Fibroblast of lung (primary cell): ENCODE measurements around the gene KCTD19. TPM values are rescaled to one million over a fixed set of nuclear protein-coding genes. Genes with fewer than 3 reads are reported as not detected.

ENCODE experiments used
- DNase-seq, 2 donors: peaks; one replicate each; pipeline versions ENCODE4 v3.0.0 to v3.0.0-alpha.2; 2010; ENCODE audit warnings: low read depth in 2 of 2
- H2AFZ ChIP-seq: 2 replicates; pipeline ENCODE4 v1.5.1; 2012; ENCODE audit warnings: low read length, control low read depth, inconsistent platforms
- H3K27ac ChIP-seq: 2 replicates; pipeline ENCODE4 v1.5.1; 2011; ENCODE audit warnings: low read length, control low read depth; ENCODE audit not compliant: insufficient read depth
- H3K27me3 ChIP-seq: 2 replicates; pipeline ENCODE4 v1.5.1; 2011; ENCODE audit warnings: mild to moderate bottlenecking, low read length; ENCODE audit not compliant: control insufficient read depth, insufficient read depth
- H3K36me3 ChIP-seq: 2 replicates; pipeline ENCODE4 v1.5.1; 2011; ENCODE audit warnings: low read length; ENCODE audit not compliant: control insufficient read depth, insufficient read depth
- H3K4me1 ChIP-seq: 2 replicates; pipeline ENCODE4 v1.5.1; 2011; ENCODE audit warnings: low read length; ENCODE audit not compliant: control insufficient read depth, insufficient read depth; ENCODE audit errors: extremely low read depth
- H3K4me2 ChIP-seq: 2 replicates; pipeline ENCODE4 v1.5.1; 2011; ENCODE audit warnings: low read length, control low read depth; ENCODE audit not compliant: insufficient read depth; ENCODE audit errors: extremely low read depth
- H3K4me3 ChIP-seq, 4 experiments: fragments of 200-600 bp in 1 of 4; sonication (generic) in 1 of 4; replicated peaks in 1 of 4; 2 replicates each; pipeline ENCODE4 v1.5.1; 2011 to 2016; ENCODE audit warnings: low read length in 4 of 4, low read depth in 3 of 4, mild to moderate bottlenecking in 3 of 4, control low read depth in 2 of 4, inconsistent platforms in 1 of 4, mixed read lengths in 1 of 4; ENCODE audit not compliant: insufficient read depth in 1 of 4; ENCODE audit errors: control extremely low read depth in 1 of 4
- H3K79me2 ChIP-seq: 2 replicates; pipeline ENCODE4 v1.5.1; 2012; ENCODE audit warnings: mild to moderate bottlenecking, low read length, inconsistent platforms; ENCODE audit not compliant: control insufficient read depth, insufficient read depth
- H3K9ac ChIP-seq: 2 replicates; pipeline ENCODE4 v1.5.1; 2011; ENCODE audit warnings: mild to moderate bottlenecking, low read length, control low read depth; ENCODE audit not compliant: insufficient read depth
- H3K9me3 ChIP-seq: 2 replicates; pipeline ENCODE4 v1.5.1; 2012; ENCODE audit warnings: low read depth, low read length; ENCODE audit not compliant: control insufficient read depth, insufficient read depth
- H4K20me1 ChIP-seq: 2 replicates; pipeline ENCODE4 v1.5.1; 2011; ENCODE audit warnings: low read length; ENCODE audit not compliant: control insufficient read depth, insufficient read depth; ENCODE audit errors: extremely low read depth
- CTCF ChIP-seq, 2 donors: IDR thresholded peaks in 1 of 2; conservative IDR thresholded peaks in 1 of 2; 1 replicate in 1 of 2; 2 replicates in 1 of 2; pipeline ENCODE4 v1.5.1; 2011 to 2012; ENCODE audit warnings: low read length in 2 of 2, control low read depth in 1 of 2, inconsistent platforms in 1 of 2, low read depth in 1 of 2, mild to moderate bottlenecking in 1 of 2
- EZH2 ChIP-seq: IDR thresholded peaks from 2 replicates; pipeline ENCODE4 v1.5.1; 2012; ENCODE audit warnings: low read length, control low read depth, mild to moderate bottlenecking; ENCODE audit errors: missing control alignments
- polyA plus RNA-seq, 2 donors: library from polyadenylated mRNA; depleted of rRNA in 1 of 2; stranded (reverse) in 1 of 2; unstranded in 1 of 2; fragments of >200 nt; gene quantifications; 2 replicates each; pipeline ENCODE4 v1.2.1, GENCODE V29; 2011 to 2012; ENCODE audit warnings: missing spikeins in 1 of 2
- total RNA-seq: library from RNA; depleted of rRNA; stranded (reverse); fragments of >200 nt; gene quantifications from 2 replicates; pipeline ENCODE4 v1.2.1, GENCODE V29; 2014

KCTD19 gene
- total and polyA plus RNA-seq, 2 donors (not counting 1 experiment from before 2014, with no cell fraction given), result 0.17 TPM; not detected in 1

- Histone ChIP-seq H3K27me3 (no peaks in the 10 kb centered on the region), H3K4me3 (no peak overlapping the region), H2AFZ (no peak overlapping the region), H3K79me2 (no peaks in the 10 kb centered on the region), H3K9me3 (no peaks in the 10 kb centered on the region), H3K9ac (no peak overlapping the region), H3K36me3 (no peaks in the 10 kb centered on the region), H3K27ac (no peak overlapping the region), H3K4me1 (no peaks in the 10 kb centered on the region), H4K20me1 (no peaks in the 10 kb centered on the region), H3K4me2 (no peak overlapping the region)
- DNase-seq, result peak; percentile 28 to 48
- TF ChIP-seq CTCF (conservative IDR thresholded peaks at IDR 0.05 in 1 of 2, IDR thresholded peaks at IDR 0.05 in 1 of 2; ENCODE audit: low read depth in 1 of 2, low read length in 2 of 2) (peak; percentile 26 to 50), EZH2 (no peak)
Observed at GRCh38 chr16:67349172-67349571, 22.6 kb upstream of the KCTD19 start.

- H4K20me1 ChIP-seq, result no peaks in the 10 kb centered on the region
- no peak overlapping the region for H3K4me2 ChIP-seq
- H3K9ac ChIP-seq, result no peak overlapping the region
- DNase-seq, result no peak
- no peak overlapping the region for H3K27ac ChIP-seq
- H3K27me3 ChIP-seq, result no peaks in the 10 kb centered on the region
- H3K79me2 ChIP-seq, result no peaks in the 10 kb centered on the region
- H3K4me3 ChIP-seq, result no peak overlapping the region
- H3K4me1 ChIP-seq, result no peaks in the 10 kb centered on the region
- no peak for TF ChIP-seq CTCF (conservative IDR thresholded peaks at IDR 0.05 in 1 of 2, IDR thresholded peaks at IDR 0.05 in 1 of 2; ENCODE audit: low read depth in 1 of 2, low read length in 2 of 2)
- no peak for TF ChIP-seq EZH2
- no peaks in the 10 kb centered on the region for H3K9me3 ChIP-seq
- no peak overlapping the region for H2AFZ ChIP-seq
- no peaks in the 10 kb centered on the region for H3K36me3 ChIP-seq
Observed at GRCh38 chr16:67346341-67346740, 19.8 kb upstream of the KCTD19 start.

- no peak for DNase-seq
- no peak for TF ChIP-seq CTCF (conservative IDR thresholded peaks at IDR 0.05 in 1 of 2, IDR thresholded peaks at IDR 0.05 in 1 of 2; ENCODE audit: low read depth in 1 of 2, low read length in 2 of 2)
- no peak for TF ChIP-seq EZH2
- no peak overlapping the region for H3K4me3 ChIP-seq
Observed at GRCh38 chr16:67345401-67345800, 18.9 kb upstream of the KCTD19 start.

More at GRCh38 chr16:67345401-67345800, 18.9 kb upstream of the KCTD19 start:
- H2AFZ ChIP-seq, result no peak overlapping the region
- no peaks in the 10 kb centered on the region for H3K79me2 ChIP-seq
- no peak overlapping the region for H3K9ac ChIP-seq
- no peak overlapping the region for H3K27ac ChIP-seq
- H3K36me3 ChIP-seq, result no peaks in the 10 kb centered on the region
- no peaks in the 10 kb centered on the region for H4K20me1 ChIP-seq
- H3K4me2 ChIP-seq, result no peak overlapping the region
- H3K9me3 ChIP-seq, result no peaks in the 10 kb centered on the region
- H3K4me1 ChIP-seq, result no peaks in the 10 kb centered on the region
- H3K27me3 ChIP-seq, result no peaks in the 10 kb centered on the region
